Keratinocyte (primary cell): ENCODE data around the gene SIGLEC15. TPM values are rescaled to one million over a fixed set of nuclear protein-coding genes. Genes with fewer than 3 reads are reported as not detected.

ENCODE experiments used
- DNase-seq: peaks from one replicate; pipeline ENCODE4 v3.0.0-alpha.2; 2011; ENCODE audit warnings: low read depth, missing footprints, low spot score
- FAIRE-seq: peaks from 2 replicates; lab custom pipeline; 2011; peaks lifted over from hg19 to GRCh38; lab: Jason Lieb, UNC
- H2AFZ ChIP-seq: 2 replicates; pipeline ENCODE4 v1.6.0; 2012; ENCODE audit warnings: low read length, control low read depth, inconsistent platforms; ENCODE audit not compliant: control insufficient read depth
- H3K27ac ChIP-seq: 2 replicates; pipeline ENCODE4 v1.5.1; 2011; ENCODE audit warnings: low read length; ENCODE audit not compliant: control insufficient read depth, insufficient read depth
- H3K27me3 ChIP-seq: 3 replicates; pipeline ENCODE4 v1.6.0; 2011; ENCODE audit warnings: low read length; ENCODE audit not compliant: control insufficient read depth, insufficient read depth; ENCODE audit errors: extremely low read depth
- H3K36me3 ChIP-seq, 2 experiments: 2 replicates in 1 of 2; 3 replicates in 1 of 2; pipeline ENCODE4 v1.5.1; 2011; ENCODE audit warnings: low read length in 2 of 2, mild to moderate bottlenecking in 1 of 2; ENCODE audit not compliant: control insufficient read depth in 2 of 2, insufficient read depth in 2 of 2; ENCODE audit errors: extremely low read depth in 1 of 2
- H3K4me1 ChIP-seq: 3 replicates; pipeline ENCODE4 v1.5.1; 2011; ENCODE audit warnings: low read length; ENCODE audit not compliant: control insufficient read depth, insufficient read depth; ENCODE audit errors: extremely low read depth
- H3K4me2 ChIP-seq: 3 replicates; pipeline ENCODE4 v1.6.0; 2011; ENCODE audit warnings: low read depth, low read length; ENCODE audit not compliant: control insufficient read depth, insufficient read depth; ENCODE audit errors: extremely low read depth
- H3K4me3 ChIP-seq, 3 experiments: fragments of 200-600 bp in 1 of 3; sonication (generic) in 1 of 3; 2 replicates in 2 of 3; 3 replicates in 1 of 3; pipeline ENCODE4 v1.5.1; 2011 to 2016; ENCODE audit warnings: low read length in 3 of 3, mild to moderate bottlenecking in 3 of 3, control low read depth in 2 of 3, inconsistent platforms in 1 of 3, low read depth in 1 of 3, mixed read lengths in 1 of 3, mixed run types in 1 of 3, moderate library complexity in 1 of 3; ENCODE audit not compliant: control insufficient read depth in 2 of 3, insufficient read depth in 2 of 3; ENCODE audit errors: extremely low read depth in 1 of 3
- H3K79me2 ChIP-seq: 2 replicates; pipeline ENCODE4 v1.6.0; 2012; ENCODE audit warnings: low read length; ENCODE audit not compliant: control insufficient read depth, insufficient read depth
- H3K9ac ChIP-seq: 3 replicates; pipeline ENCODE4 v1.6.0; 2011; ENCODE audit warnings: low read length; ENCODE audit not compliant: control insufficient read depth, insufficient read depth; ENCODE audit errors: extremely low read depth
- H3K9me1 ChIP-seq: 3 replicates; pipeline ENCODE4 v1.6.0; 2011; ENCODE audit warnings: low read length; ENCODE audit not compliant: control insufficient read depth, insufficient read depth; ENCODE audit errors: extremely low read depth
- H3K9me3 ChIP-seq: 2 replicates; pipeline ENCODE4 v1.5.1; 2012; ENCODE audit warnings: low read depth, low read length; ENCODE audit not compliant: control insufficient read depth
- H4K20me1 ChIP-seq: 3 replicates; pipeline ENCODE4 v1.6.0; 2011; ENCODE audit warnings: low read length; ENCODE audit not compliant: control insufficient read depth, insufficient read depth; ENCODE audit errors: extremely low read depth
- CTCF ChIP-seq, 3 experiments: IDR thresholded peaks in 1 of 3; conservative IDR thresholded peaks in 1 of 3; optimal IDR thresholded peaks in 1 of 3; 2 replicates in 2 of 3; 3 replicates in 1 of 3; pipeline versions ENCODE3 to v1.5.1; 2011; ENCODE audit warnings: low read length in 3 of 3, mild to moderate bottlenecking in 3 of 3, moderate library complexity in 2 of 3, control low read depth in 1 of 3, inconsistent platforms in 1 of 3; ENCODE audit not compliant: insufficient read depth in 2 of 3; ENCODE audit errors: extremely low read depth in 1 of 3
- EZH2 ChIP-seq: IDR thresholded peaks from one replicate; pipeline ENCODE4 v1.6.1; 2012; ENCODE audit warnings: inconsistent platforms, mild to moderate bottlenecking, low read length, moderate library complexity
- dilution Hi-C: fragments of 300-500 bp; cut with MboI; formaldehyde crosslinking; loops from one replicate; pipeline ENCODE4 v1.7.0; 2020; ENCODE audit warnings: low sequenced_read_pairs; ENCODE audit not compliant: extremely low pct_ligation_motif_present
- polyA plus RNA-seq, 5 experiments: library from polyadenylated mRNA; depleted of rRNA in 3 of 5; stranded (reverse) in 3 of 5; stranded (forward) in 1 of 5; unstranded in 1 of 5; fragments of >200 nt; gene quantifications; 1 replicate in 1 of 5; 2 replicates in 3 of 5; 3 replicates in 1 of 5; pipeline versions ENCODE4 v1.2.1 to v1.2.3, GENCODE V29; 2011 to 2012; ENCODE audit warnings: missing spikeins in 2 of 5, low read depth in 1 of 5, low replicate concordance in 1 of 5

Gene SIGLEC15
- polyA plus RNA-seq, 1 donor (not counting 4 experiments of a cell fraction or from before 2014, with no cell fraction given) = not detected

- no peak overlapping the region for H3K4me2 ChIP-seq
- no peak for FAIRE-seq
- H3K4me3 ChIP-seq = no peak overlapping the region
- H4K20me1 ChIP-seq = no peaks in the 10 kb centered on the region
- no peak overlapping the region for H3K27ac ChIP-seq
- no peaks in the 10 kb centered on the region for H3K9me1 ChIP-seq
- no peaks in the 10 kb centered on the region for H3K4me1 ChIP-seq
- H2AFZ ChIP-seq = no peak overlapping the region
- TF ChIP-seq CTCF (optimal IDR thresholded peaks at IDR 0.05 in 1 of 3, IDR thresholded peaks at IDR 0.05 in 1 of 3, conservative IDR thresholded peaks at IDR 0.05 in 1 of 3; ENCODE audit: extremely low read depth in 1 of 3, insufficient read depth in 2 of 3, low read length in 3 of 3) = no peak
- TF ChIP-seq EZH2 = no peak
- no peaks in the 10 kb centered on the region for H3K27me3 ChIP-seq
- H3K9ac ChIP-seq = no peak overlapping the region
- H3K36me3 ChIP-seq = peaks cover 13 to 19% of the 10 kb centered on the region in 2 experiments
- no peaks in the 10 kb centered on the region for H3K9me3 ChIP-seq
- DNase-seq = no peak
- dilution Hi-C loops = no loop called here
- H3K79me2 ChIP-seq = no peaks in the 10 kb centered on the region
Measured at GRCh38 chr18:45865466-45865865, 40.0 kb downstream of the SIGLEC15 start.

GRCh38 chr18:45870419-45870818 is 44.9 kb downstream of the SIGLEC15 start:
- dilution Hi-C loops = no loop called here
- Histone ChIP-seq H3K4me1 (peaks cover 6% of the 10 kb centered on the region), H3K9me1 (no peaks in the 10 kb centered on the region), H2AFZ (no peak overlapping the region), H3K4me2 (no peak overlapping the region), H3K4me3 (no peak overlapping the region), H3K27me3 (no peaks in the 10 kb centered on the region), H3K9ac (no peak overlapping the region), H4K20me1 (no peaks in the 10 kb centered on the region), H3K79me2 (no peaks in the 10 kb centered on the region), H3K36me3 (peaks cover 7 to 13% of the 10 kb centered on the region in 2 experiments), H3K9me3 (no peaks in the 10 kb centered on the region), H3K27ac (no peak overlapping the region)
- DNase-seq (no peak), FAIRE-seq (no peak)
- no peak for TF ChIP-seq CTCF (optimal IDR thresholded peaks at IDR 0.05 in 1 of 3, IDR thresholded peaks at IDR 0.05 in 1 of 3, conservative IDR thresholded peaks at IDR 0.05 in 1 of 3; ENCODE audit: extremely low read depth in 1 of 3, insufficient read depth in 2 of 3, low read length in 3 of 3)
- TF ChIP-seq EZH2 = no peak
